Suprapubic skin (tissue), 4 donors: ENCODE results near the gene FLNB. TPM values are rescaled to one million over a fixed set of nuclear protein-coding genes. Genes with fewer than 3 reads are reported as not detected.
A peak's percentile ranks its signal among the peaks of the same experiment; 100 is the strongest.

Experiments used
- DNase-seq, 2 donors: peaks; one replicate each; pipeline ENCODE4 v3.0.0-alpha.2; 2019; ENCODE audit warnings: low spot score in 2 of 2
- H3K27ac ChIP-seq: fragments of 200-600 bp; sonication (generic); one replicate; pipeline ENCODE4 v1.5.1; 2019
- H3K27me3 ChIP-seq: fragments of 200-600 bp; sonication (generic); one replicate; pipeline ENCODE4 v1.5.1; 2019
- H3K36me3 ChIP-seq: fragments of 200-600 bp; sonication (generic); one replicate; pipeline ENCODE4 v1.5.1; 2019
- H3K4me1 ChIP-seq: fragments of 200-600 bp; sonication (generic); one replicate; pipeline ENCODE4 v1.5.1; 2019
- H3K4me3 ChIP-seq: fragments of 200-600 bp; sonication (generic); one replicate; pipeline ENCODE4 v1.5.1; 2019; ENCODE audit warnings: mild to moderate bottlenecking
- H3K9me3 ChIP-seq: fragments of 200-600 bp; sonication (generic); one replicate; pipeline ENCODE4 v1.5.1; 2019
- EP300 ChIP-seq: sonication (generic); formaldehyde crosslinking; IDR thresholded peaks from one replicate; pipeline ENCODE4 v1.6.1; 2017; ENCODE audit warnings: antibody characterized with exemption
- POLR2A ChIP-seq, 2 donors: fragments of 450-650 bp; IDR thresholded peaks; one replicate each; pipeline ENCODE4 v1.6.1; 2017; ENCODE audit warnings: antibody characterized with exemption in 2 of 2, mild to moderate bottlenecking in 2 of 2, moderate library complexity in 2 of 2
- POLR2AphosphoS5 ChIP-seq, 3 donors: sonication (generic); formaldehyde crosslinking; IDR thresholded peaks; one replicate each; pipeline ENCODE4 v1.6.1; 2017; ENCODE audit warnings: antibody characterized with exemption in 3 of 3
- WGBS: methylation state at CpG from one replicate; pipeline ENCODE4 v1.1.5; 2018; 5-methylcytosine and 5-hydroxymethylcytosine counted together
- total RNA-seq, 4 donors: library from RNA; depleted of rRNA; stranded (reverse); fragments of >200 nt; gene quantifications; one replicate each; pipeline ENCODE4 v1.1.0, GENCODE V29; 2016
- TF ChIP-seq, protein P1 (sequence below), 2 donors: fragments of 200-600 bp in 1 of 2; fragments of 450-650 bp in 1 of 2; sonication (generic) in 1 of 2; IDR thresholded peaks; one replicate each; pipeline ENCODE4 v1.5.1; 2016 to 2019; ENCODE audit warnings: antibody characterized with exemption in 2 of 2, mild to moderate bottlenecking in 1 of 2, moderate library complexity in 1 of 2

FLNB gene
- total RNA-seq, 4 donors from 2014 or later: 143 to 186 (median 150) TPM

DNA sequence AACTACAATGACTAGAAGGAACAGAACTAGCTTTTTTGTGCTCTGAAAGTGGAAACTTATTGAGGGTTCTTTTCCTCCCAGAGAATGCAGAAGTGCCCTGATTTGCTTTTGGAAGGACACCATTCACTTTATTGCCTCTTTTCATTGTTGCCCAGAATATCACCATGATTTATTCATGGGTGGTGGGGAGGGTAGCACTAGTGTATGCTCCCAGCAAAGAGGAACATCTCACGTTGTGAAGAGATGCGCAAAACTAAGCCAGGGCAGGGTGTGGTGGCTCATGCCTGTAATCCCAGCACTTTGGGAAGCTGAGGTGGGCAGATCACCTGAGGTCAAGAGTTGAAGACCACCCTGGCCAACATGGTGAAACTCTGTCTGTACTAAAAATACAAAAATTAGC, 31.4 kb downstream of the FLNB start:
- DNase-seq: no peak
- no peaks in the 10 kb centered on the region for H3K9me3 ChIP-seq
- no peak overlapping the region for H3K27ac ChIP-seq
- no peaks in the 10 kb centered on the region for H3K27me3 ChIP-seq
- TF ChIP-seq POLR2A (IDR thresholded peaks at IDR 0.05) (no peak), POLR2AphosphoS5 (IDR thresholded peaks at IDR 0.05) (no peak), EP300 (no peak)
- TF ChIP-seq, protein P1, sequence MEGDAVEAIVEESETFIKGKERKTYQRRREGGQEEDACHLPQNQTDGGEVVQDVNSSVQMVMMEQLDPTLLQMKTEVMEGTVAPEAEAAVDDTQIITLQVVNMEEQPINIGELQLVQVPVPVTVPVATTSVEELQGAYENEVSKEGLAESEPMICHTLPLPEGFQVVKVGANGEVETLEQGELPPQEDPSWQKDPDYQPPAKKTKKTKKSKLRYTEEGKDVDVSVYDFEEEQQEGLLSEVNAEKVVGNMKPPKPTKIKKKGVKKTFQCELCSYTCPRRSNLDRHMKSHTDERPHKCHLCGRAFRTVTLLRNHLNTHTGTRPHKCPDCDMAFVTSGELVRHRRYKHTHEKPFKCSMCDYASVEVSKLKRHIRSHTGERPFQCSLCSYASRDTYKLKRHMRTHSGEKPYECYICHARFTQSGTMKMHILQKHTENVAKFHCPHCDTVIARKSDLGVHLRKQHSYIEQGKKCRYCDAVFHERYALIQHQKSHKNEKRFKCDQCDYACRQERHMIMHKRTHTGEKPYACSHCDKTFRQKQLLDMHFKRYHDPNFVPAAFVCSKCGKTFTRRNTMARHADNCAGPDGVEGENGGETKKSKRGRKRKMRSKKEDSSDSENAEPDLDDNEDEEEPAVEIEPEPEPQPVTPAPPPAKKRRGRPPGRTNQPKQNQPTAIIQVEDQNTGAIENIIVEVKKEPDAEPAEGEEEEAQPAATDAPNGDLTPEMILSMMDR (IDR thresholded peaks at IDR 0.05): no peak
- no peaks in the 10 kb centered on the region for H3K36me3 ChIP-seq
- 70% methylated on average over 2 of the region's 2 CpGs for WGBS
- peaks cover 73% of the 10 kb centered on the region for H3K4me1 ChIP-seq
- H3K4me3 ChIP-seq: no peak overlapping the region

DNA sequence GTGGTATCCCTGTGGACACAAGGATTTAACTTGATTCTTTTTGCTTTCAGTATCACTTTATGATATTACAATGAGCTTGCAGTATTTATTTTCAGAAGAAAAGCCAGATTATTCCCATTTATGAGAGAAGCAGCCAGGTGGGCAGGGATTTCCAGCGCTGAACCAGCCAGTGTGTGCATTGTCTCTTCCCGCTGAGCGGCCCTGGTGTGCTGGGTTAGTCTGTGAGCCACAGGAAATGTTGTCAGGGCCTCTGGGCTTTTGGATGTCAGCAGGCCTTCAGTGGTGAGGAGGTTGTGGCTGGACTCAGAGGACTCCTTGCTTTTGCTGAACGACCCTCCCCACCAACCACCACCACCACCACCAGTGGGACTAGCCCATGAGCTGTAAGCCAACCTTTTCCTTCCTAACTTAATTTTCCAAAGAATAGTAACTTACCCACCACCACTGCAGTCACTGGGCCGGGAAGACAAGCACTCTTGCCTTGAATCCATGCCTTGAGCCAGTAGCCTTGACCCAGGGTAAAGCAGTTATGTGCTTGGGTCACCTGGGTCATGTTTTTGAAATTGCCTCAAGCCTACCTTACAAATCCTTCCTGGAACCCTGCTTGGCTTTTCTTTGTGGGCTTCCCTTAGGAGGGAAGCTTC, 33.1 kb downstream of the FLNB start:
- DNase-seq: no peak
- H3K27ac ChIP-seq: peak overlapping the region; percentile 19
- H3K9me3 ChIP-seq: no peaks in the 10 kb centered on the region
- no peaks in the 10 kb centered on the region for H3K27me3 ChIP-seq
- 69% methylated on average over 5 of the region's 5 CpGs for WGBS
- no peak for TF ChIP-seq POLR2AphosphoS5 (IDR thresholded peaks at IDR 0.05)
- TF ChIP-seq POLR2A (IDR thresholded peaks at IDR 0.05): no peak
- TF ChIP-seq, protein P1 (IDR thresholded peaks at IDR 0.05): no peak
- TF ChIP-seq EP300: no peak
- peaks cover 67% of the 10 kb centered on the region for H3K4me1 ChIP-seq
- no peak overlapping the region for H3K4me3 ChIP-seq
- H3K36me3 ChIP-seq: no peaks in the 10 kb centered on the region

DNA sequence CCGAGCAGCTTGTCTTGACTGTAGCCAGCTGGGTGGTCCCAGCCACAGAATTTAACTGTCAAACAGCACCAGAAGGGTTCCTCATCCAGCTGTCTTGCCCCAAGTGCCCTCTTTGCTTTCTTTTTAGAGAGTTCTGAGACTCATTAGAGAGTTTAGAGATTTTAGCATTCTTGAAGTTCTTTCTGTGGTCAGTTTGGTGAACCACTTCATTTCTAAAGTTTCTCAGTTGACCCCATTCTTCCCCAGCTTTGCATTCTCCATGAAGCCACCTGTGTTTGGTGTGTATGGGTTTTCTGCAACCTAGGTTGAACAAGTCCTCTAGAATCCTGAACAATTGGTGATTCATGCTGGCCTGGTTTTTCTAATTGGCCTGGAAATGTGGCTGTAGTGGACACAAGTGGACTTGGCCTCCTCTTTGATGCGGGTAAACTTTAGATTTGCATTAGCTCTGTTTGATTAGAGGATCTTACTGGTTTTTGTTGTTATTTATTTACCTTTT, 33.7 kb downstream of the FLNB start:
- no peak overlapping the region for H3K4me3 ChIP-seq
- TF ChIP-seq POLR2A (IDR thresholded peaks at IDR 0.05): no peak
- H3K27me3 ChIP-seq: no peaks in the 10 kb centered on the region
- peaks cover 62% of the 10 kb centered on the region for H3K4me1 ChIP-seq
- no peaks in the 10 kb centered on the region for H3K36me3 ChIP-seq
- WGBS: 62% methylated on average over 2 of the region's 2 CpGs
- no peak for DNase-seq
- H3K9me3 ChIP-seq: no peaks in the 10 kb centered on the region
- peak overlapping the region; percentile 19 for H3K27ac ChIP-seq

DNA sequence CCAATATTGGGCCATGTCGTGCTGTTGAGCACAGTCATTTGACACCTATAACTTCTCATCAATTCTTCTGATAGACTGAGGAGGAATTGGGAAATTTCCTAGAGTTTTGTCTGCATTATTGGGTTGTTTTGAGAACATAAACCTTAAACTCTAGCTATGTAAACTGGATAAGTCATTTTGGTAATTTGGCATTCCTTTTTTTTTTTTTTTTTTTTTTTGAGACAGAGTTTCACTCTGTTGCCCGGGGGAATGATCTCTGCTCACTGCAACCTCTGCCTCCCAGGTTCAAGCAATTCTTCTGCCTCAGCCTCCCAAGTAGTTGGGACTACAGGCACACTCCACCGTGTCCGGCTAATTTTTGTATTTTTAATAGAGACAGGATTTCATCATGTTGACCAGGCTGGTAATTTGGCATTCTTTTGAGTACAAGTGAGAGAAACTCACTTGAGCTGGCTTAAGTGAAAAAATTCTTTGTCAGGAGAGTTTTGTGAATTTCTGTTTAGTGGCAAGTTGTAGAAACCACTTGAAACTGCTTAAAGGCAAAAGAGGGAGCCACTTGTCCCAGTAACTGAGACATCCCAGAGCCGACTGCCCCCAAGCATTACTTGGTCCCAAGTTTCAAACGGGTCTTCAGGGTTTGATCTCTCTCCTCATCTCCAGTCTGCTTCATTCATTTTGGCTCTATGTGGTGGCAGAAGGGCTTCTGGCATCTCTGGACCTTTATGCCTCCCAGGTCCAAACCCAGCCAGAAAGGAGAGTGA, 34.9 kb downstream of the FLNB start:
- Histone ChIP-seq H3K27me3 (no peaks in the 10 kb centered on the region), H3K27ac (peak overlapping the region; percentile 44), H3K36me3 (no peaks in the 10 kb centered on the region), H3K9me3 (no peaks in the 10 kb centered on the region), H3K4me1 (peaks cover 55% of the 10 kb centered on the region), H3K4me3 (no peak overlapping the region)
- DNase-seq: no peak
- TF ChIP-seq, protein P1 (IDR thresholded peaks at IDR 0.05): no peak
- TF ChIP-seq EP300 (no peak), POLR2A (IDR thresholded peaks at IDR 0.05) (no peak), POLR2AphosphoS5 (IDR thresholded peaks at IDR 0.05) (no peak)
- WGBS: 67% methylated on average over 6 of the region's 6 CpGs

DNA sequence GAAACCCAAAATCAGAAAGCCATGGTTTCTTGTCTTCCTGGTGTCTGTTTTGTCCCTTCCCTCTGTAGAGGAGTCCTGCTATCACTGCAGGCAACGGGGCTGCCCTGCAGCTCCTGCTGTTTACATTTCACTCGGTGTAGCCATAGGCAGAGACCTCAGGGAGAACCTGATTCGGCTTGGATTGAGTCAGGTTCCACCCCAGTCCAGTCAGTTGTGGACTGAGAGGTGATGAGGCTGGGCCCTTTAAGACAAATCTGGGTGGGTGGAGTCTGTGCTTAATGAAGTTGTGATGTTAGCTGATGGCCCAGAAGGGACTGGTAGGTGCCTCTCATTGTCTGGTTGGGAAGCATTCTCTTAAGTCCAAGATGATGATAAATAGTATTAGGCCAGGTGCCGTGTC, 35.7 kb downstream of the FLNB start:
- Histone ChIP-seq H3K36me3 (no peaks in the 10 kb centered on the region), H3K4me3 (no peak overlapping the region), H3K9me3 (no peaks in the 10 kb centered on the region), H3K4me1 (peaks cover 63% of the 10 kb centered on the region), H3K27ac (peak overlapping the region; percentile 44), H3K27me3 (no peaks in the 10 kb centered on the region)
- 77% methylated on average over 4 of the region's 4 CpGs for WGBS
- TF ChIP-seq POLR2AphosphoS5 (IDR thresholded peaks at IDR 0.05) (no peak), POLR2A (IDR thresholded peaks at IDR 0.05) (no peak), EP300 (no peak)
- TF ChIP-seq, protein P1 (IDR thresholded peaks at IDR 0.05): no peak
- no peak for DNase-seq
